Ovary (tissue), 9 donors: ENCODE results near the gene TMEM184C. TPM values are rescaled to one million over a fixed set of nuclear protein-coding genes. Genes with fewer than 3 reads are reported as not detected.

Experiments used
- DNase-seq, 5 donors: peaks; one replicate each; pipeline ENCODE4 v3.0.0-alpha.2; 2019 to 2020
- H3K27ac ChIP-seq, 2 donors: fragments of 200-600 bp; one replicate each; pipeline versions ENCODE4 v1.5.1 to v1.8.0; 2019 to 2022
- H3K27me3 ChIP-seq: fragments of 200-600 bp; one replicate; pipeline ENCODE4 v1.8.0; 2022
- H3K36me3 ChIP-seq: fragments of 200-600 bp; sonication (generic); one replicate; pipeline ENCODE4 v1.5.1; 2019
- H3K4me1 ChIP-seq: one replicate; pipeline ENCODE4 v1.8.1; 2013; ENCODE audit warnings: mild to moderate bottlenecking, moderate library complexity; ENCODE audit not compliant: insufficient read depth
- H3K4me3 ChIP-seq: fragments of 200-600 bp; sonication (generic); one replicate; pipeline ENCODE4 v1.5.1; 2017
- H3K9me3 ChIP-seq, 2 donors: fragments of 200-600 bp in 1 of 2; sonication (generic) in 1 of 2; one replicate each; pipeline versions ENCODE4 v1.5.1 to v1.8.1; 2013 to 2019; ENCODE audit warnings: mild to moderate bottlenecking in 1 of 2, moderate library complexity in 1 of 2
- CTCF ChIP-seq, 3 donors: fragments of 450-650 bp in 2 of 3; fragments of 200-600 bp in 1 of 3; IDR thresholded peaks; one replicate each; pipeline versions ENCODE4 v1.5.1 to v1.8.0; 2016 to 2022; ENCODE audit warnings: antibody characterized with exemption in 3 of 3, mild to moderate bottlenecking in 1 of 3
- EP300 ChIP-seq: sonication (generic); formaldehyde crosslinking; IDR thresholded peaks from one replicate; pipeline ENCODE4 v1.6.1; 2017; ENCODE audit warnings: antibody characterized with exemption
- POLR2A ChIP-seq: fragments of 450-650 bp; IDR thresholded peaks from one replicate; pipeline ENCODE4 v1.6.1; 2017; ENCODE audit warnings: antibody characterized with exemption, mild to moderate bottlenecking, moderate library complexity
- WGBS, 3 donors: extraction: QIAGEN DNeasy Blood & Tissue Kit in 1 of 3; methylation state at CpG; one replicate each; pipeline versions ENCODE4 v1.1.5 to v1.1.7; 2013 to 2017; 5-methylcytosine and 5-hydroxymethylcytosine counted together
- intact Hi-C, 4 donors: fragments of 100-400 bp; cut with DNase I; formaldehyde crosslinking; loops; one replicate each; pipeline versions ENCODE4 v1.11.0 to v1.15.1; 2022 to 2023
- polyA plus RNA-seq, 2 donors: library from polyadenylated mRNA; stranded (reverse); fragments of 200-250 nt in 1 of 2; fragments of 350-450 nt in 1 of 2; fragmentation: Illumina TruSeq in 1 of 2; extraction: RNeasy Lipid Tissue Mini Kit (QIAGEN cat#74804) in 1 of 2; gene quantifications; one replicate each; pipeline ENCODE4 v1.2.3, GENCODE V29; 2013 to 2014
- total RNA-seq, 7 donors: library from RNA; depleted of rRNA in 2 of 7; stranded (reverse); fragments of >200 nt in 2 of 7; fragmentation: NEBNext Ultra II Directional in 3 of 7; extraction: Animal tissue kit (Norgen Biotek cat#: 25700) in 3 of 7; gene quantifications; one replicate each; pipeline versions ENCODE4 v1.1.0 to v1.2.4, GENCODE V29; 2016 to 2023
- donor health status: DM: no; HTN: no; CAD: no; lungs with moderate emphysema.
- donor health status: DM: no; HTN: no; CAD: no.
- donor health status: Bipolar disorder and iron deficiency.
- donor health status: DM: yes; HTN: yes; CAD: no.
- donor health status: DM: no; HTN: no; CAD: no.
- donor health status: DM: yes; HTN: yes; CAD: no.

The TMEM184C gene
- total and polyA plus RNA-seq, 9 donors: 12.9 to 32.0 (median 27.6) TPM

GRCh38 chr4:147610686-147611085, 6.5 kb upstream of the TMEM184C start:
- TF ChIP-seq CTCF (IDR thresholded peaks at IDR 0.05) (no peak), POLR2A (no peak), EP300 (no peak)
- H3K36me3 ChIP-seq: no peaks in the 10 kb centered on the region
- DNase-seq: no peak
- no peaks in the 10 kb centered on the region for H3K9me3 ChIP-seq
- no peak overlapping the region for H3K27ac ChIP-seq
- no peaks in the 10 kb centered on the region for H3K4me1 ChIP-seq
- no peak overlapping the region for H3K4me3 ChIP-seq
- 82 to 93% (median 93%) methylated on average over 1 of the region's 1 CpG for WGBS, 3 donors
- intact Hi-C loops: no loop called here
- H3K27me3 ChIP-seq: no peaks in the 10 kb centered on the region

DNA sequence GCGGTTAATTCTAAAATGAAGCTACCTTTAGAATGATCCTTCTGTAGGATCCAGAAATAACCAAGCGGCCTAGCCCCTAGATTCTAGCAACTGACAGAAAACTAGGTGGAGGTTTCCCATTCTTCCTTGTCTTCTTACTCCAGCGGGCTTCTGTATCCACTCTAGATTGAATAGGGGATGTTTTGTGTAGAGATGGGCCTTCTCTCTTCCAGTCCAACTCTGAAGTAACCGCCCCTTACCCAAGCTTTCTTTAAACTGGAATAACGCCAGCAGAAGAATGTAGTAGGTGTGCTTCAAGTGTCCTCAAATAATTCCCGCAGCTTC, 386 bp upstream of the TMEM184C start:
- no peak for TF ChIP-seq POLR2A
- TF ChIP-seq EP300: peak; percentile 39
- Histone ChIP-seq H3K9me3 (no peaks in the 10 kb centered on the region), H3K27ac (no peak overlapping the region), H3K4me1 (peaks cover 12% of the 10 kb centered on the region), H3K36me3 (no peaks in the 10 kb centered on the region), H3K4me3 (peak overlapping the region; percentile 80), H3K27me3 (no peaks in the 10 kb centered on the region)
- 27 to 32% (median 30%) methylated on average over 6 of the region's 6 CpGs for WGBS, 3 donors
- intact Hi-C loops: no loop called here
- no peak for DNase-seq

DNA sequence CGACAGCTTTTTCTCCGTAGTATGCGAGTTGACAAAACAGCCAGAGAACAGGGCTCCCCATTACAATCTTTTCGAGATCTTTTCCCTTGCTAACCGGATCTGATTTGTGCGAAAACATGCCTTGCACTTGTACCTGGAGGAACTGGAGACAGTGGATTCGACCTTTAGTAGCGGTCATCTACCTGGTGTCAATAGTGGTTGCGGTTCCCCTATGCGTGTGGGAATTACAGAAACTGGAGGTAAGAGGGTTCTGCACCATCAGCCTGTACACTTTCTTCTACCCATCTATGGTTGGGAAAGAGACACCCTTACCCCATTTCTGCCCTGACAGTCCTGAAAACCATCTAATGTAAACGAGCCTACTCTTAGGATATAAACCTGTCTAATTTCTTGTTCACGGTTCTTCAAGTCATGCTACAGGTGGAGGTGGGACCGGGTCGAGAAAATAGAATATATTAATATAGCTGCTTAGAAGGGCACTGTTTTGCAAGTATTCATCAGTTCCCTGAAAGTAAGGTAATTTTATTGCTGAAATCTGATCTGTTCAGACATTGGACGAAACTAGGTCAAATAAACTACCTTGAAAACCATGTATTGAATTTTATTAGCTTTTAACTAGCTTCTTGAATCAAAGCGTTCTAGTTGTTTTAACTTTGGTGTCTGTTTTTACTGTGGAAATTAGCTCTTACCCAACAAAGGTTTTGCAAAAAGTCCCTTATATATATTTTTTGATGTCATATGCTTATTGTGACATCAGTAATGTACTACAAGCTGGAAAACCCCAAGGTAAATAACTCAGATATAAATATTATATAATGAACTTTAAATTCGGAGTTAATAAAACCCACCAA, 869 bp downstream of the TMEM184C start:
- intact Hi-C loops: no loop called here
- Histone ChIP-seq H3K4me3 (peak overlapping the region; percentile 80), H3K4me1 (peaks cover 14% of the 10 kb centered on the region), H3K9me3 (no peaks in the 10 kb centered on the region), H3K36me3 (no peaks in the 10 kb centered on the region), H3K27ac (peak overlapping the region in 1 of 2 donors; percentile 61), H3K27me3 (no peaks in the 10 kb centered on the region)
- no peak for DNase-seq
- TF ChIP-seq EP300 (no peak), CTCF (IDR thresholded peaks at IDR 0.05) (no peak), POLR2A (no peak)
- WGBS, 3 donors: 8 to 9% (median 8%) methylated on average over 17 of the region's 17 CpGs

DNA sequence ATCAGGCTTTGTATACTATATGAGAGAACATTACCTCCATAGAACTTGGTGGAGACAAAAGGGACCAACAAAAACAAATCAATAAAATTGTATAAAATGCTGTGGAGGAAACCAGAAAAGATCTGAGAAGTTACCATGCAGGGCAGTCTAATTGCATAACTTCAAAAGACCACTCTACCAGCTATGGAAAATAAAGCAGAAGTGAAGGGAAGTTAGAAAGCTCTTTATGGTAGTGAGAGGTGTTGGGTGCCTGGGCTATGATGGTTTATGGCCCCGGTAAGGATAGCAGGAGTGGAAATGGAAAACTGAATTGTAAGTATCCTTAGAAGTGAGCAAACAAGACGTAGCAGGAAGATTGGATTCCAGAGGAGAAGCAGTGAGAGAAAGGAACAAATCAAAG, 3.1 kb downstream of the TMEM184C start:
- H3K4me1 ChIP-seq: peaks cover 14% of the 10 kb centered on the region

More for the DNA sequence above, 3.1 kb downstream of the TMEM184C start:
- no peaks in the 10 kb centered on the region for H3K36me3 ChIP-seq
- no peaks in the 10 kb centered on the region for H3K9me3 ChIP-seq
- H3K4me3 ChIP-seq: no peak overlapping the region
- no peak for DNase-seq
- H3K27ac ChIP-seq: no peak overlapping the region
- WGBS, 3 donors: 78 to 91% (median 81%) methylated on average over 2 of the region's 2 CpGs
- intact Hi-C loops: no loop called here
- no peaks in the 10 kb centered on the region for H3K27me3 ChIP-seq
- TF ChIP-seq POLR2A (no peak), EP300 (no peak), CTCF (IDR thresholded peaks at IDR 0.05) (no peak)
